GM18951 (cell line): ENCODE data around the gene CTDSPL.

Experiments
- POLR2A ChIP-seq: IDR thresholded peaks from 4 replicates; pipeline ENCODE4 v1.6.1; 2011; ENCODE audit warnings: mild to moderate bottlenecking; ENCODE audit not compliant: insufficient read length, insufficient read depth; ENCODE audit errors: extremely low read depth
- in situ Hi-C: fragments of 300-500 bp; cut with MboI; formaldehyde crosslinking; loops from one replicate; pipeline ENCODE4 v1.12.0; 2022; ENCODE audit warnings: low sequenced_read_pairs, mixed read lengths, inconsistent platforms; ENCODE audit not compliant: unreplicated experiment

Gene CTDSPL

GRCh38 chr3:37832480-37832879 lies 29.2 kb upstream of the CTDSPL start:
- in situ Hi-C loops = no loop called here
- no peak for TF ChIP-seq POLR2A

GRCh38 chr3:37833302-37834186 lies 28.1 kb upstream of the CTDSPL start:
- in situ Hi-C loops = no loop called here
- TF ChIP-seq POLR2A = no peak

GRCh38 chr3:37836589-37836988 lies 25.1 kb upstream of the CTDSPL start:
- TF ChIP-seq POLR2A = no peak
- in situ Hi-C loops = no loop called here

GRCh38 chr3:37847689-37848088 lies 14.0 kb upstream of the CTDSPL start:
- TF ChIP-seq POLR2A = no peak
- in situ Hi-C loops = no loop called here

- no peak for TF ChIP-seq POLR2A
- in situ Hi-C loops = no loop called here
Measured at GRCh38 chr3:37849146-37849923, 12.3 kb upstream of the CTDSPL start.

- in situ Hi-C loops = no loop called here
- TF ChIP-seq POLR2A = no peak
Measured at GRCh38 chr3:37852097-37852496, 9.6 kb upstream of the CTDSPL start.

GRCh38 chr3:37852771-37853170 lies 8.9 kb upstream of the CTDSPL start:
- TF ChIP-seq POLR2A = no peak
- in situ Hi-C loops = no loop called here

- TF ChIP-seq POLR2A = no peak
- in situ Hi-C loops = no loop called here
Measured at GRCh38 chr3:37853691-37854413, 7.8 kb upstream of the CTDSPL start.

GRCh38 chr3:37855363-37855970 lies 6.2 kb upstream of the CTDSPL start:
- in situ Hi-C loops = loop anchor here (5.0 kb wide), 1 partner anchor 107 kb away; no protein-coding TSS in a partner anchor
- no peak for TF ChIP-seq POLR2A

GRCh38 chr3:37856381-37856780 lies 5.3 kb upstream of the CTDSPL start:
- in situ Hi-C loops = loop anchor here (5.0 kb wide), 1 partner anchor 106 kb away; no protein-coding TSS in a partner anchor
- no peak for TF ChIP-seq POLR2A

- no peak for TF ChIP-seq POLR2A
- in situ Hi-C loops = loop anchor here (5.0 kb wide), 1 partner anchor 104 kb away; no protein-coding TSS in a partner anchor
Measured at GRCh38 chr3:37858742-37859141, 2.9 kb upstream of the CTDSPL start.

- no peak for TF ChIP-seq POLR2A
- in situ Hi-C loops = loop anchor here (5.0 kb wide), 1 partner anchor 103 kb away; no protein-coding TSS in a partner anchor
Measured at GRCh38 chr3:37859354-37859753, 2.3 kb upstream of the CTDSPL start.

- in situ Hi-C loops = loop anchor here (5.0 kb wide), 1 partner anchor 102 kb away; no protein-coding TSS in a partner anchor
- no peak for TF ChIP-seq POLR2A
Measured at GRCh38 chr3:37859908-37860199, 1.8 kb upstream of the CTDSPL start.
